Endothelial cell (in vitro differentiated cells): Measurements from ENCODE around the gene SPPL2C. TPM values are rescaled to one million over a fixed set of nuclear protein-coding genes. Genes with fewer than 3 reads are reported as not detected.

ENCODE experiments used
- DNase-seq: peaks from one replicate; pipeline ENCODE4 v3.0.0; 2021; ENCODE audit warnings: low spot score
- H3K27ac Mint-ChIP-seq: one replicate; pipeline ENCODE4 v1.8.0; 2021; ENCODE audit warnings: mixed read lengths, inconsistent platforms; ENCODE audit not compliant: unreplicated experiment
- H3K27me3 Mint-ChIP-seq: one replicate; pipeline ENCODE4 v1.8.0; 2021; ENCODE audit warnings: mild to moderate bottlenecking, moderate library complexity, mixed read lengths, inconsistent platforms; ENCODE audit not compliant: unreplicated experiment
- H3K36me3 Mint-ChIP-seq: one replicate; pipeline ENCODE4 v1.8.0; 2021; ENCODE audit warnings: mild to moderate bottlenecking, low read depth, mixed read lengths, inconsistent platforms; ENCODE audit not compliant: unreplicated experiment
- H3K4me1 Mint-ChIP-seq: one replicate; pipeline ENCODE4 v1.8.0; 2021; ENCODE audit warnings: mild to moderate bottlenecking, mixed read lengths, inconsistent platforms; ENCODE audit not compliant: unreplicated experiment
- H3K4me3 Mint-ChIP-seq: one replicate; pipeline ENCODE4 v1.8.0; 2021; ENCODE audit warnings: mild to moderate bottlenecking, mixed read lengths, inconsistent platforms; ENCODE audit not compliant: unreplicated experiment
- H3K9me3 Mint-ChIP-seq: one replicate; pipeline ENCODE4 v1.8.0; 2021; ENCODE audit warnings: mixed read lengths, inconsistent platforms; ENCODE audit not compliant: unreplicated experiment
- CTCF ChIP-seq: fragments of 200-600 bp; sonication (generic); IDR thresholded peaks from one replicate; pipeline ENCODE4 v1.5.0; 2021; ENCODE audit warnings: antibody characterized with exemption; ENCODE audit not compliant: unreplicated experiment
- total RNA-seq: library from RNA; stranded (reverse); fragmentation: NEBNext Ultra II Directional; extraction: Animal tissue kit (Norgen Biotek cat#: 25700); gene quantifications from one replicate; pipeline ENCODE4 v1.2.1, GENCODE V29; 2021; ENCODE audit not compliant: unreplicated experiment

Gene SPPL2C
- total RNA-seq, 1 donor from 2014 or later: not detected

DNA sequence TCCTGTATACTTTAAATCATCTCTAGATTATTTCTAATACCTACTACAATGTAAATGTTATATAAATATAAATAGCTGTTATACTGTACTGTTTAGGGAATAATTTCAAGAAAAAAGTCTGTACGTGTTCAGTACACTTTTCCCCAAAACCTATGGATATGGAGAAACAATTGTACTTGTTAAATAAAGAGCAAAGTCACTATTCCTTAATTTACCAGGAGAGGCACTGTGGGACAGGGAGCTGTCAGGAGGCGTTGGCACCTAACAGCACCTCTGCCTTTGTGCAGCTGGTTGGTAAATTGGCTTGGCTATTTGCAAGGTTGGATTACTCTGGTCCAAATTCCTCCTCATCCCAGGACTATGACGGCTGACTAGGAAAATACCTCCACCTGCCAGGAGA, 32.6 kb upstream of the SPPL2C start:
- no peak overlapping the region for H3K27ac Mint-ChIP-seq
- no peak overlapping the region for H3K4me3 Mint-ChIP-seq
- H3K36me3 Mint-ChIP-seq: no peaks in the 10 kb centered on the region
- H3K9me3 Mint-ChIP-seq: no peaks in the 10 kb centered on the region
- no peaks in the 10 kb centered on the region for H3K27me3 Mint-ChIP-seq
- DNase-seq: no peak
- H3K4me1 Mint-ChIP-seq: no peaks in the 10 kb centered on the region
- no peak for TF ChIP-seq CTCF

DNA sequence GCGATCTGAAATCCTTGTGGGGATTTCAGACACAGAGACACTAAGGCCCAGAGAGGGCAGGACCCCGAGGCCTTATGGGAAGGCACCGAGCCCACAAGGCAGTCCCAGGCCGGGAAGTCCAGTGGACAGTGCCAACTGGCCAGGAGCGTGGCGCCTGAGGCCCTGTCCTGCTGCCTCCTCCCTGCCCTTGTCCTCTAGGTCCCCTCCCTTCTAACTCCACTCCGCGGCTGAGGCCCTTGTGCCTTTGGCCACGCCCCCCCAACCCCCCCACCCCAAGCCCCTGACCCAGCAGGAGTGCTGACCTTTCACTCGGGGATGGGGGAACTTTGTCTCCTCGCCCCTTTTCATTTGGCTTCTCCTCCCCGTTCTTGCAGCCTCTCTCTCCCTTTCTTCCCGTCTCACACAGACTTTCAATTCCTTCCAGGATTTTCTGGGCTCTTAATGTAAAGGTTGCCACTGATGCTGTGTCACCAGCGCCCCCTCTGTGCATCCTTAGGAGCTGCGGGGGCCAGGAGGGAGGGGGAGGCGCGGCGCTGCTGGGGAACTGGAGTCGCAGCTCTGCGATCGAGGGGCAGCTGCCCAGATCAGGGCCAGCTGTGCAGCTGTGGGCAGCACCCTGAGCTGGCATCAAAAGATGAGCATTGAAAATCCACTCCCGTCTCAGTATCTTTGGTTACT, 31.5 kb upstream of the SPPL2C start:
- DNase-seq: peak; percentile 73
- H3K27me3 Mint-ChIP-seq: no peaks in the 10 kb centered on the region
- no peaks in the 10 kb centered on the region for H3K9me3 Mint-ChIP-seq
- H3K4me3 Mint-ChIP-seq: no peak overlapping the region
- TF ChIP-seq CTCF: peak; percentile 49
- H3K27ac Mint-ChIP-seq: no peak overlapping the region
- no peaks in the 10 kb centered on the region for H3K36me3 Mint-ChIP-seq
- H3K4me1 Mint-ChIP-seq: no peaks in the 10 kb centered on the region

- H3K4me1 Mint-ChIP-seq: no peaks in the 10 kb centered on the region
- no peak for TF ChIP-seq CTCF
- no peaks in the 10 kb centered on the region for H3K9me3 Mint-ChIP-seq
- no peaks in the 10 kb centered on the region for H3K36me3 Mint-ChIP-seq
- H3K27ac Mint-ChIP-seq: no peak overlapping the region
- H3K4me3 Mint-ChIP-seq: no peak overlapping the region
- H3K27me3 Mint-ChIP-seq: peaks cover 2% of the 10 kb centered on the region
- no peak for DNase-seq
Measured at GRCh38 chr17:45814622-45815606, 29.8 kb upstream of the SPPL2C start.

GRCh38 chr17:45815752-45816151, 28.9 kb upstream of the SPPL2C start:
- Mint-ChIP-seq H3K4me3 (no peak overlapping the region), H3K36me3 (no peaks in the 10 kb centered on the region), H3K27ac (no peak overlapping the region), H3K4me1 (no peaks in the 10 kb centered on the region), H3K9me3 (no peaks in the 10 kb centered on the region), H3K27me3 (peaks cover 2% of the 10 kb centered on the region)
- no peak for TF ChIP-seq CTCF
- DNase-seq: no peak

- H3K36me3 Mint-ChIP-seq: no peaks in the 10 kb centered on the region
- H3K9me3 Mint-ChIP-seq: no peaks in the 10 kb centered on the region
- no peak overlapping the region for H3K27ac Mint-ChIP-seq
- no peaks in the 10 kb centered on the region for H3K4me1 Mint-ChIP-seq
- H3K4me3 Mint-ChIP-seq: no peak overlapping the region
- H3K27me3 Mint-ChIP-seq: peaks cover 2% of the 10 kb centered on the region
- no peak for TF ChIP-seq CTCF
- no peak for DNase-seq
Measured at GRCh38 chr17:45818041-45818440, 26.6 kb upstream of the SPPL2C start.
